ENCODE results near the gene RLN1. TPM values are rescaled to one million over a fixed set of nuclear protein-coding genes. Genes with fewer than 3 reads are reported as not detected.
"Not testable (repeated sequence)": the region's sequence is repeated elsewhere in the genome, so short reads cannot be mapped to it uniquely, and the experiment has no call there.

The RLN1 gene, protein sequence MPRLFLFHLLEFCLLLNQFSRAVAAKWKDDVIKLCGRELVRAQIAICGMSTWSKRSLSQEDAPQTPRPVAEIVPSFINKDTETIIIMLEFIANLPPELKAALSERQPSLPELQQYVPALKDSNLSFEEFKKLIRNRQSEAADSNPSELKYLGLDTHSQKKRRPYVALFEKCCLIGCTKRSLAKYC
- total RNA-seq (2022): not detected in 2 replicates
- percentile 31 among the genes with signal in this experiment for Bru-seq, nascent RNA
- percentile 19 among the genes with signal in this experiment for BruChase-seq, experiment 1, labeled RNA remaining after a 6-hour chase
- percentile 19 among the genes with signal in this experiment for BruChase-seq, experiment 2, labeled RNA remaining after a 2-hour chase
- long read RNA-seq: 0 reads

DNA sequence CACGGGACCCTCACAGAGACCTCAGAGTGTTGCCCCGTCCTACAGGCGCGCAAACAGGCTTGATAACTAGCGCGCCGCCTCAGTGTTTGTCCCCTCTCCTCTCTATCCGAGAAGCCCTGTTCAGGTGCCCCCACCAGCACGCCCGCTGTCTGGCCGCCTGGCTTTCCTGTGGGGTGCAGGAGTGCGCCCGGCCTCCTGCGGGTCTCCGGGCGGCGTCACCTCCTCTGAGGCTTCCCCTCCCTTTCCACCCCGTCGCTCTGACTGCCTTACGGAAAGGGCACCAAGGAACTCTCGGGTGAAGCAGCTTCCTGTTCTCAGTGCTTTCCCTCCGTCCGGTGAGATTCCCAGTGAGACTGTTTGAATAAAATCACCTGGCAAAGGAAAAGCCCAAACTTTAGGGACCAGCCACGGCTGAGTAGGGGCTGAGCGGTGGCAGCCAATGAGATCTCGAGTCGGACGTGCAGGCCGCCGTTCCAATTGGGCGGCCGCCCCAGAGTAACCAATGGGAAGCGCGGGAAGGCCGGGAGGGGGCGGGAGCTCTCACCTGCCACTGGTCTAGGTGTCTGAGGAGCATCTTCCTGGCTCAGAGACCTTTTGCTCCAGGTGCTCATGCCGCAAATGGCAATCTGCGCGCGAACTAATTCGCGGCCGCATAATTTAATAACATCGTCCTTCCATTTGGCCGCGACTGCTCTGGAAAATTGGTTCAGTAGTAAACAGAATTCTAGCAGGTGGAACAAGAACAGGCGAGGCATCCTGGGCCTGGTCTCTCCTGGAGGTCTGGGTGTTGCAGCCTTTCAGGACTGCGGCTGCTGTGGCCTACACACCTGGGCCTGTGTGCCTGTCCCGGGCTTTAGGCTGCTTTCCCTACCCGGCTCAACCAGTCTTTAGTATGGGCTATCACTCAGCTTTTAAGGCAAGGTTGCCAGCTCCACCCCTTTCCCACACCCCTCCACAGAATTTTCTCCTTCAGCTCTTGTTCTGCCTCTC, at the start of gene RLN1:
RLN1 (minus strand) TSS at position 885 of the 990 bp plus-strand sequence; CDS start at position 755, 130 bp downstream.
- H3K27ac Mint-ChIP-seq (ENCODE audit: unreplicated experiment); H3K27me3 Mint-ChIP-seq (ENCODE audit: unreplicated experiment); H3K4me1 Mint-ChIP-seq (ENCODE audit: low read depth, unreplicated experiment); H3K9me3 Mint-ChIP-seq (ENCODE audit: low read depth, unreplicated experiment); CTCF ChIA-PET; H3K36me3 Mint-ChIP-seq (ENCODE audit: insufficient read depth, unreplicated experiment); BruUV-seq (replicated peaks); intact Hi-C loops (cut with micrococcal nuclease; ENCODE audit: unreplicated experiment): not testable (repeated sequence)
- peak within 1 kb of the TSS; percentile 30 for H3K4me3 Mint-ChIP-seq (ENCODE audit: low read depth, unreplicated experiment)
- peak; percentile 2 for DNase-seq

DNA sequence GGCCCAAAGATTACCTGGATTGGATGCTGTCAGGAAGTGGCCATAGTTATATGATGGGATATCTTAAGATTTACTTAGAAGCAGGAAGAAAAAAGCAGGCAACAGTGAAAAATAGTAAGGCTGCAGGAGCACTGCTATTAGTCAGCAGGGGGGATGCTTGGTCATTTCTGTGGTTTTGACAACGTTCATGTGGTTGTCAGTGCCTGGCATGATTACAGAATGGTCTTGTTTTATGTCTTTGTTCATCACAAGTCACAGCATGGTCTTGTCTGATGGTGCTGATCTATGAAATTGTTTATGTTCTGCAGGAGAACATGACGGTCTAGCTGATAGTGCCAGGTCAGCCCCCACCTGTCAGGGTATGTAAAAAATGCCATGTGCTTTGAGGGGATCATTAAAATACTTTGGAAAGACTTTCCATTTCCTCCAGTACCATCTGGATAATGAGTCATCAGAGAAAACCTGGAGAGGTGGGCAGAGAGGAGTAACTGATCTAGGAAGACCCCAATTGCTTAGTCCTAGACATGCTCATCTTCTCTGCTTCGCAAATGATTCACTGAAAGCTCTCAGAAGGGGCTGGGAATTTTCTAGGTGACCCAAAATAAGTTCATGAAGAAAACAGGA, 49.5 kb upstream of the RLN1 start:
- TF ChIP-seq, protein P1, sequence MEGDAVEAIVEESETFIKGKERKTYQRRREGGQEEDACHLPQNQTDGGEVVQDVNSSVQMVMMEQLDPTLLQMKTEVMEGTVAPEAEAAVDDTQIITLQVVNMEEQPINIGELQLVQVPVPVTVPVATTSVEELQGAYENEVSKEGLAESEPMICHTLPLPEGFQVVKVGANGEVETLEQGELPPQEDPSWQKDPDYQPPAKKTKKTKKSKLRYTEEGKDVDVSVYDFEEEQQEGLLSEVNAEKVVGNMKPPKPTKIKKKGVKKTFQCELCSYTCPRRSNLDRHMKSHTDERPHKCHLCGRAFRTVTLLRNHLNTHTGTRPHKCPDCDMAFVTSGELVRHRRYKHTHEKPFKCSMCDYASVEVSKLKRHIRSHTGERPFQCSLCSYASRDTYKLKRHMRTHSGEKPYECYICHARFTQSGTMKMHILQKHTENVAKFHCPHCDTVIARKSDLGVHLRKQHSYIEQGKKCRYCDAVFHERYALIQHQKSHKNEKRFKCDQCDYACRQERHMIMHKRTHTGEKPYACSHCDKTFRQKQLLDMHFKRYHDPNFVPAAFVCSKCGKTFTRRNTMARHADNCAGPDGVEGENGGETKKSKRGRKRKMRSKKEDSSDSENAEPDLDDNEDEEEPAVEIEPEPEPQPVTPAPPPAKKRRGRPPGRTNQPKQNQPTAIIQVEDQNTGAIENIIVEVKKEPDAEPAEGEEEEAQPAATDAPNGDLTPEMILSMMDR (IDR thresholded peaks at IDR 0.05; ENCODE audit: unreplicated experiment): no peak
- no peak overlapping the region for H3K27ac Mint-ChIP-seq (ENCODE audit: unreplicated experiment)
- CTCF ChIA-PET: no interaction called here
- H3K4me1 Mint-ChIP-seq (ENCODE audit: low read depth, unreplicated experiment): peaks cover 5% of the 10 kb centered on the region
- no peaks in the 10 kb centered on the region for H3K9me3 Mint-ChIP-seq (ENCODE audit: low read depth, unreplicated experiment)
- H3K36me3 Mint-ChIP-seq (ENCODE audit: insufficient read depth, unreplicated experiment): no peaks in the 10 kb centered on the region
- no peaks in the 10 kb centered on the region for H3K27me3 Mint-ChIP-seq (ENCODE audit: unreplicated experiment)
- DNase-seq: no peak
- intact Hi-C loops (cut with micrococcal nuclease; ENCODE audit: unreplicated experiment): no loop called here
- no TSS peak for BruUV-seq (replicated peaks)
- no peak overlapping the region for H3K4me3 Mint-ChIP-seq (ENCODE audit: low read depth, unreplicated experiment)

DNA sequence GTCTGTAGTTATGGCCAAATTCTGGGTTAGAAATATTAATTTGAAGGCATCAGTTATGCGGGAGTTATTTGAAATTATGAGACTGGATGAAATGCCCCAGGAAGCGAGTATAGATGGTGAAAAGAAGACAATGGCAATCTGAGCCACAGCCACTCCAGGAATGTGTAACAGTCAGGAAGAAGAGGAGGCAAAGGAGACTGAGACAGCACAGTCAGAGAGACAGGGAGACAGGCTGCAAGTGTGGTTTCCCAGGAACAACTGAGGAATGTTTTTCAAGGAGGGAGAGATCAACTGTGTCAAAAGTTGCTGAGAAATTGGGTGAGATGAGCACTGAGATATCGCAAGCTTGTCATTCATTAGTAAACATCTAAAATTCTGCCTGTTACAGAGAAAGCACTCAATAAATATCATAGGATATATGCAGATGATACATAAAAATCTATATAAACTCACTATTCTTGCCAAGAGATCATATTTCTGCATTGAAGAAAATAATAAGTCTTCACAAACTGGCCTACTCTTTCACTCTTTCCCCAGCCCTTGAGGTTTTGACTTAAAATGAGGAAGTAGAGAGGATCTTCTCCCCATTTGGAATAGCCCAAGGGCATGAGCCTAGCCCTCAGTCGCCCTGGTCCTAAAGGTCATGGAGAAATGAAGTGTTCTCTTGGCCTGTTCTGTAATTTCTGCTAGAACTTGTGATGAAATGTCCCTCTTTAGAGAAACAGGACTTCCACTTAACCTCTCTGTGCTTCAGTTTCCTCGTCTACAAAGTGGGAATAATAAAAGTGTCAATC, 48.5 kb upstream of the RLN1 start:
- DNase-seq: no peak
- H3K27ac Mint-ChIP-seq (ENCODE audit: unreplicated experiment): no peak overlapping the region

DNA sequence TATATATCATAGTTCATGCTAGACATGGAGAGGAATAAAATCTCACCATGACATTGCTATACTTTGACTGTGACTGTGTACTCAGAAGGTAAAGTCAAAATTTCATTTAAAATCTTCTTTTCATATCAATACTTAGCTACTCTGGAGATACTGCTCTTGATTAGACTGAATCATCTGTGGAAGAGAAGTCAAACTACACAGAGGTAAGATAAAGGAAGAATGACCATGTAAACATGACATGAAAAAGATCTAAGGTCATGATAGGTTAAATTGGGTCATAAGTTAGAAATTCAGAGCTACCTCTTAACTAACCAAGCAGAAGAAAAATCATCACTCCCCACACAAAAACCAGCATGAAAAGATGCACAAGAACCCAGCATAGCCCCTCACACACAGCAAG, 44.8 kb upstream of the RLN1 start:
- Mint-ChIP-seq H3K4me3 (ENCODE audit: low read depth, unreplicated experiment) (no peak overlapping the region), H3K9me3 (ENCODE audit: low read depth, unreplicated experiment) (no peaks in the 10 kb centered on the region), H3K36me3 (ENCODE audit: insufficient read depth, unreplicated experiment) (no peaks in the 10 kb centered on the region), H3K4me1 (ENCODE audit: low read depth, unreplicated experiment) (peaks cover 5% of the 10 kb centered on the region), H3K27ac (ENCODE audit: unreplicated experiment) (no peak overlapping the region), H3K27me3 (ENCODE audit: unreplicated experiment) (no peaks in the 10 kb centered on the region)
- DNase-seq: no peak
- intact Hi-C loops (cut with micrococcal nuclease; ENCODE audit: unreplicated experiment): no loop called here
- BruUV-seq (replicated peaks): no TSS peak
- CTCF ChIA-PET: no interaction called here
- TF ChIP-seq, protein P1 (IDR thresholded peaks at IDR 0.05; ENCODE audit: unreplicated experiment): no peak

More for the DNA sequence above, 48.5 kb upstream of the RLN1 start:
- intact Hi-C loops (cut with micrococcal nuclease; ENCODE audit: unreplicated experiment): no loop called here
- BruUV-seq (replicated peaks): no TSS peak
- H3K9me3 Mint-ChIP-seq (ENCODE audit: low read depth, unreplicated experiment): no peaks in the 10 kb centered on the region
- no peaks in the 10 kb centered on the region for H3K36me3 Mint-ChIP-seq (ENCODE audit: insufficient read depth, unreplicated experiment)
- peaks cover 5% of the 10 kb centered on the region for H3K4me1 Mint-ChIP-seq (ENCODE audit: low read depth, unreplicated experiment)
- CTCF ChIA-PET: no interaction called here
- H3K27me3 Mint-ChIP-seq (ENCODE audit: unreplicated experiment): no peaks in the 10 kb centered on the region
- no peak overlapping the region for H3K4me3 Mint-ChIP-seq (ENCODE audit: low read depth, unreplicated experiment)
- TF ChIP-seq, protein P1 (IDR thresholded peaks at IDR 0.05; ENCODE audit: unreplicated experiment): no peak
